ENCODE measurements around the gene BAIAP2L1. TPM values are rescaled to one million over a fixed set of nuclear protein-coding genes. Genes with fewer than 3 reads are reported as not detected.

BAIAP2L1 gene, protein sequence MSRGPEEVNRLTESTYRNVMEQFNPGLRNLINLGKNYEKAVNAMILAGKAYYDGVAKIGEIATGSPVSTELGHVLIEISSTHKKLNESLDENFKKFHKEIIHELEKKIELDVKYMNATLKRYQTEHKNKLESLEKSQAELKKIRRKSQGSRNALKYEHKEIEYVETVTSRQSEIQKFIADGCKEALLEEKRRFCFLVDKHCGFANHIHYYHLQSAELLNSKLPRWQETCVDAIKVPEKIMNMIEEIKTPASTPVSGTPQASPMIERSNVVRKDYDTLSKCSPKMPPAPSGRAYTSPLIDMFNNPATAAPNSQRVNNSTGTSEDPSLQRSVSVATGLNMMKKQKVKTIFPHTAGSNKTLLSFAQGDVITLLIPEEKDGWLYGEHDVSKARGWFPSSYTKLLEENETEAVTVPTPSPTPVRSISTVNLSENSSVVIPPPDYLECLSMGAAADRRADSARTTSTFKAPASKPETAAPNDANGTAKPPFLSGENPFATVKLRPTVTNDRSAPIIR
- 1 to 10 TPM in 1 of 2 experiments, under 1 TPM in 1; 0.81 to 1.5 TPM for total RNA-seq

DNA sequence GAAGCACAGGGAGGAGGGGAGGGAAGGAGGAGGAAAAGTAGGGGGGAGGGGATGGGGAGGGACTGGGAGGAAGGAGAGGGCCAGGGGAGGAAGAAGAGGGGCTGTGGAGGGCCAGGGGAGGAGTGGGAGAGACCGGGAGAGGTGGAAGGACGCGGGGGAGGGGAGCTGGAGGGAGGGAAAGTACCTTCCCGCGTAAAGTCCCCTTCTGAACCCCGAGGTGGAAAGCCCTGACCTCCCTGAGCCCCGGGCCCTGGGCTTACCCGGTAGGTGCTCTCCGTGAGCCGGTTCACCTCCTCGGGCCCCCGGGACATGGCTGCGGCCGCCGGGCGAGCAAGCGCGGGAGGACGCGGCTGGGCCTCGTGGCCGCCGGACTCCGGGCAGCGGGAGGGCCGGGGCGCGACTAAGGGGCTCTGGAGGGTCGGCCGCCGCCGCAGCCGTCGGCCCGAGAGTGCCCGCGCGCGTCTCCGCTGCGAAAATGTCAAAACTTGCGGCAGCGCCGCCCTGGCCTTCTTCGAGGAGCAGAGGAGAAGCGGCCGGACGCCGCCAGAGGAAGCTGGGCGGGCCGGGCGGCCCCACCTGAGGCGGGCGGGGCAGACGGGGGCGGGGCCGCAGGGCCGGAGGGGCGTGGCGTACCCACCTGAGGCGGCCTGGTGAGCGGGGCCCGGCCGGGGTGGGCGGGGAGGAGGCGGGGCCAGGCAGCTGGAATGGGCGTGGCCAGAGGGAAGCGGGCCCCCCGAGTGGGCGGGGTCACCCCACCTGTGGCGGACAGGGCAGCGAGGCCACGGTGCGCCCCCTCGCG lies at the start of gene BAIAP2L1:
Gene BAIAP2L1 (minus strand): TSS at position 549 of the 799 bp plus-strand sequence. CDS start 238 bp downstream, at position 311.

DNA sequence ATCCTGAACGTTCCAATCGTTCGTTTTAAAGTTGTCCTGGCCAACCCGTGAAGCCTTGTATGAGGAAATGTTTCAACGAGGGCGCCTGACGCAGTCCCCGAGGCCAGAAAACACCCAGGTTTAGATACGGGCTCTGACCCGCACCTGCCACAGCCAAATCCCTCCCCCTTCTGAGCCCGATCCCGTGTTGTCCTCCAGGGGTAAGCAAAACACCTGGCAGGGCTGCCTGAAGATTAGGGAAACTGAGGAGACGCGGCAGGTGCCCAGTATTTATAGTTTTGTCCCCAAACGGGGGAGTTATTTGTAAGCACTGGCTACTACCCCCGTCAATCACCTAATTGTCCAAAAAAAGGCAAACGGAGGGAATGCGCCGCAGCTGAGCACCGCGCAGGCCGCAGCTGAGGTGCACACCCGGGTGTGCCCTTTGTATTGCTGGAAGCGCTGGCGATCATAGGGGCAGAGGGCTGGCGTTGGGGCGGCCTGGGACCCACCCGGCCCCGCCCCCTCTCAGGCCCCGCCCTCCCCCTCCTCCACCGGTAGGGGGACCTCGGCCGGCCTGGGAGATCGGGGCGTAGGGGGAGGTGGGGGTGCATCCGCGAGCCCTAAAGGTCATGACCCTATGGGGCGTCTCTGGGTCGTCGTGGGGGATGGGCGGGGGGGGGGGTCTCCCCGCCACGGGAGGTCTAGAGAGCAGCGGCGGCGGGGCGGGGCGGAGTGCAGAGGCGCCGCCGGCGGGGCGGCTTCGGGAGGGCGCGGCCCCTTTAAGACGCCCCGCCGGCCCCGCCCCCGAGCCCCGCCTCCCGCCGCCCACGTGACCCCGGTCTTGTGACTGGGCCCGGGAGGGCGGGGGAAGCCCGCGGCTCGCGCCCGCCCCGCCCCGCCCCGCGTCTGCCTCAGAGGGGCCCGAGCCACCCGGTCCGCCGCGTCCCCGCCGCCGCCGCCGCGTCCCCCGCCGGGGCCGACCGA lies 119.8 kb downstream of the BAIAP2L1 start, which contains the start of gene BRI3:
Gene BRI3 (plus strand): TSS at position 896 of the 966 bp plus-strand sequence. CDS start 110 bp downstream, outside the sequence.

DNA sequence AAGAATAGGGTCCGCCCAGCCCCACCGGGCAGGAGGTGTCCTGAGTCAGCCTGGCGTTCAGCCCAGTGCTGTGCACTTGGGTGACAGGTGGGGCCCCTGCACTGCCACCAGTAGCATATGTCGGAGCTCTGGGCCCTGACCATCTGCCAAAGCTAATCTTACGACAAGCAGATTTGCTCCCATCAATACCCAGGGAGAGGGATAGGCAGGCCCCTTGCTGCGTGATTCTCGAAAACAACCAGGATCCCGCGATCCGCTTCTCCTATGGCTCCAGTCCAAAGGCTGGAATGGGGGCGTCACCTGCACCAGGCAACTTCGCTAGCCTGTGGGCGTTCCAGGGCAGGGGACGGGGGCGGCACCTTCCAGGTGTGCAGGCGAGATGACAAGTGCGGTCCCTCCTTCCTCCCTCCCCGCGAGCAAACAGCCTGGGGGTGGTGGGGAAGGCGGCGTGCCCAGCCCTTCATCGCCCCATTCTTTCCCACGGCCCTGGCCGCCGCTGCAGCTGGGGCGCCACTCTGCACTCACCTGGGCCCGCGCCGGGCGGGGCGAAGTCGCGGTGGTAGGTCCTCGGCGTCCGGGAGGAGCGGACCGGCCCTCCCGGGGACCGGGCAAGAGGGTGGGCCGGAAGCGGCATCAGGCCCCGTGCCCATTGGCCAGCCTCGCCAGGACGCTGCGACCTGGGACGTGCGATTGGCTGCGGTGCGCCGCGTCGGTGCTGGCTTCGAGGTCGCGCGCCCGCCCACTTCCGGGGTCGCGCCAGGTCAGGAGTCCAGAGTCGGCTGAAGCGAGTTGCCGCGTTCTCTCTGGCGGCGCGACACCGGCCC lies 149.1 kb downstream of the BAIAP2L1 start, which contains the start of gene TECPR1:
Gene TECPR1 (minus strand): TSS at position 632 of the 824 bp plus-strand sequence. CDS start 6,086 bp downstream, outside the sequence.

Other genes starting within 250 kb of the BAIAP2L1 start
- under 1 TPM in 1 of 2 experiments, not detected in 1; 0.40 TPM for gene BHLHA15, start 189.7 kb downstream of the BAIAP2L1 start, total RNA-seq
- gene TECPR1, start 148.9 kb downstream of the BAIAP2L1 start, total RNA-seq: 100 to 1,000 TPM; 111 to 124 TPM
- 10 to 100 TPM; 69.3 to 74.9 TPM for gene BRI3, start 119.4 kb downstream of the BAIAP2L1 start, total RNA-seq
- gene NPTX2, start 216.2 kb upstream of the BAIAP2L1 start, total RNA-seq: not detected